BJ (cell line): Measurements from ENCODE around the gene COBL. TPM values are rescaled to one million over a fixed set of nuclear protein-coding genes. Genes with fewer than 3 reads are reported as not detected.

ENCODE experiments used
- CTCF ChIA-PET: fragments of 350-600 bp; formaldehyde crosslinking; extraction: SDS; loops from one replicate; lab custom pipeline; 2021; ENCODE audit warnings: antibody characterized with exemption, inconsistent platforms; lab: Yijun Ruan, JAX
- POLR2A ChIA-PET: fragments of 300-600 bp; sonication (Branson Sonifier 250); formaldehyde crosslinking; extraction: SDS; loops from one replicate; lab custom pipeline; 2021; ENCODE audit warnings: antibody characterized with exemption; lab: Charles Lee
- DNase-seq: peaks from one replicate; pipeline ENCODE4 v3.0.0-alpha.2; 2011; ENCODE audit warnings: low read depth
- H3K27me3 ChIP-seq: 2 replicates; pipeline ENCODE4 v1.6.0; 2011; ENCODE audit warnings: low read length; ENCODE audit not compliant: control insufficient read depth, insufficient read depth
- H3K36me3 ChIP-seq: 2 replicates; pipeline ENCODE4 v1.5.1; 2011; ENCODE audit warnings: low read length; ENCODE audit not compliant: control insufficient read depth, insufficient read depth
- H3K4me3 ChIP-seq: 2 replicates; pipeline ENCODE4 v1.5.1; 2011; ENCODE audit warnings: low read depth, mild to moderate bottlenecking, control low read depth, low read length
- CTCF ChIP-seq: IDR thresholded peaks from 2 replicates; pipeline ENCODE4 v1.5.1; 2011; ENCODE audit warnings: low read depth, mild to moderate bottlenecking, control low read depth, inconsistent platforms, low read length, moderate library complexity; ENCODE audit not compliant: insufficient read depth
- polyA plus RNA-seq: library from polyadenylated mRNA; depleted of rRNA; stranded (reverse); fragments of >200 nt; gene quantifications from 2 replicates; pipeline ENCODE4 v1.2.3, GENCODE V29; 2011

Gene COBL
- polyA plus RNA-seq, 1 experiment = not detected

- POLR2A ChIA-PET = no interaction called here
- peaks cover 2% of the 10 kb centered on the region for H3K27me3 ChIP-seq
- H3K4me3 ChIP-seq = no peak overlapping the region
- TF ChIP-seq CTCF = no peak
- CTCF ChIA-PET = interaction anchor here (1.2 kb wide), 1 partner anchor 22 kb away, joined by 3 read pairs; no protein-coding TSS in a partner anchor
- no peaks in the 10 kb centered on the region for H3K36me3 ChIP-seq
- no peak for DNase-seq
Measured at GRCh38 chr7:51138123-51139085, 178.2 kb downstream of the COBL start.

GRCh38 chr7:51135576-51135975 lies 181.0 kb downstream of the COBL start:
- Histone ChIP-seq H3K4me3 (no peak overlapping the region), H3K27me3 (no peaks in the 10 kb centered on the region; the same call in 1 of the 2 replicates), H3K36me3 (no peaks in the 10 kb centered on the region)
- TF ChIP-seq CTCF = no peak
- CTCF ChIA-PET = interaction anchor here (1.3 to 1.4 kb wide), 2 partner anchors 25 to 668 kb away, joined by 3 to 5 read pairs; no protein-coding TSS in a partner anchor
- no peak for DNase-seq
- POLR2A ChIA-PET = no interaction called here

- no peaks in the 10 kb centered on the region for H3K36me3 ChIP-seq
- ChIA-PET POLR2A (interaction anchor here (0.6 kb wide), 1 partner anchor 379 kb away, joined by 3 read pairs; no protein-coding TSS in a partner anchor), CTCF (interaction anchor here (1.0 to 2.0 kb wide), 2 partner anchors 8 to 29 kb away, joined by 5 to 7 read pairs; no protein-coding TSS in a partner anchor)
- no peak overlapping the region for H3K4me3 ChIP-seq
- peak; percentile 10 for DNase-seq
- no peak for TF ChIP-seq CTCF
- no peaks in the 10 kb centered on the region; the same call in 1 of the 2 replicates for H3K27me3 ChIP-seq
Measured at GRCh38 chr7:51134013-51134441, 182.6 kb downstream of the COBL start.

GRCh38 chr7:51132661-51133060 lies 183.9 kb downstream of the COBL start:
- TF ChIP-seq CTCF = no peak
- ChIA-PET CTCF (interaction anchor here (0.8 to 2.0 kb wide), 5 partner anchors 8 to 665 kb away, joined by 3 to 7 read pairs (median 4); no protein-coding TSS in a partner anchor), POLR2A (no interaction called here)
- no peak for DNase-seq
- Histone ChIP-seq H3K27me3 (no peaks in the 10 kb centered on the region), H3K4me3 (no peak overlapping the region), H3K36me3 (no peaks in the 10 kb centered on the region)
